Muscle of leg (tissue), 11 donors: ENCODE results near the gene CGB1. TPM values are rescaled to one million over a fixed set of nuclear protein-coding genes. Genes with fewer than 3 reads are reported as not detected.
"Not testable (repeated sequence)": the region's sequence is repeated elsewhere in the genome, so short reads cannot be mapped to it uniquely, and the experiment has no call there.

ENCODE experiments used
- DNase-seq: peaks from one replicate; pipeline ENCODE4 v3.0.0; 2013
- H3K27ac ChIP-seq: one replicate; pipeline ENCODE4 v1.5.1; 2013; ENCODE audit warnings: mild to moderate bottlenecking, low read length, control low read depth
- H3K27me3 ChIP-seq: one replicate; pipeline ENCODE4 v1.6.1; 2013; ENCODE audit warnings: low read length; ENCODE audit not compliant: control insufficient read depth, insufficient read depth
- H3K36me3 ChIP-seq: one replicate; pipeline ENCODE4 v1.6.1; 2013; ENCODE audit warnings: low read length; ENCODE audit not compliant: control insufficient read depth, insufficient read depth
- H3K4me1 ChIP-seq: one replicate; pipeline ENCODE4 v1.6.1; 2013; ENCODE audit warnings: low read length; ENCODE audit not compliant: control insufficient read depth, insufficient read depth
- H3K4me3 ChIP-seq: one replicate; pipeline ENCODE4 v1.5.1; 2013; ENCODE audit warnings: low read length, control low read depth
- H3K9me3 ChIP-seq: replicated peaks from 2 replicates; pipeline ENCODE4 v1.6.1; 2013; ENCODE audit warnings: low read depth, low read length; ENCODE audit not compliant: control insufficient read depth
- WGBS: methylation state at CpG from one replicate; pipeline ENCODE4 v1.1.5; 2013; ENCODE audit warnings: missing lambda C conversion rate; ENCODE audit not compliant: insufficient coverage; 5-methylcytosine and 5-hydroxymethylcytosine counted together
- polyA plus RNA-seq, 8 donors: library from polyadenylated mRNA; unstranded; fragments of 120-200 nt; gene quantifications; one replicate each; pipeline versions ENCODE4 v1.2.1 to v1.2.3, GENCODE V29; 2013; ENCODE audit warnings: inconsistent platforms in 1 of 8, low replicate concordance in 1 of 8; ENCODE audit not compliant: insufficient read length in 8 of 8, insufficient read depth in 1 of 8
- total RNA-seq: library from RNA; stranded (reverse); fragments of 120-200 nt; gene quantifications from one replicate; pipeline ENCODE4 v1.2.4, GENCODE V29; 2013

Gene CGB1
- total and polyA plus RNA-seq, 9 donors, result not detected

GRCh38 chr19:49024233-49024632 lies 12.5 kb downstream of the CGB1 start, which contains the start of gene CGB3:
Gene CGB3 (minus strand): TSS chr19:49024333. CDS start chr19:49023971, 362 bp downstream.
- WGBS, result no CpG with 5 or more reads among the region's 15 CpGs

GRCh38 chr19:49022116-49022515 lies 14.6 kb downstream of the CGB1 start:
- no peak overlapping the region for H3K4me3 ChIP-seq
- no peak for DNase-seq

More at GRCh38 chr19:49024233-49024632, 12.5 kb downstream of the CGB1 start, which contains the start of gene CGB3:
- not testable (repeated sequence) for H3K9me3 ChIP-seq, H3K4me1 ChIP-seq, H3K36me3 ChIP-seq, H3K4me3 ChIP-seq, DNase-seq, H3K27ac ChIP-seq
- peaks cover 25% of the 10 kb centered on the region for H3K27me3 ChIP-seq

GRCh38 chr19:49020931-49021895 lies 15.5 kb downstream of the CGB1 start:
- Histone ChIP-seq H3K4me1 (peaks cover 21% of the 10 kb centered on the region), H3K4me3 (no peak overlapping the region), H3K27me3 (peaks cover 47% of the 10 kb centered on the region), H3K27ac (no peak overlapping the region), H3K36me3 (peaks cover under 1% of the 10 kb centered on the region), H3K9me3 (no peaks in the 10 kb centered on the region)
- WGBS, result 28% methylated on average over 15 of the region's 16 CpGs
- DNase-seq, result no peak

More at GRCh38 chr19:49022116-49022515, 14.6 kb downstream of the CGB1 start:
- H3K9me3 ChIP-seq, result no peaks in the 10 kb centered on the region
- H3K36me3 ChIP-seq, result no peaks in the 10 kb centered on the region
- WGBS, result 88% methylated on average over 4 of the region's 9 CpGs
- no peak overlapping the region for H3K27ac ChIP-seq
- peaks cover 45% of the 10 kb centered on the region for H3K27me3 ChIP-seq
- peaks cover 21% of the 10 kb centered on the region for H3K4me1 ChIP-seq

GRCh38 chr19:49020342-49020741 lies 16.4 kb downstream of the CGB1 start:
- 69% methylated on average over 5 of the region's 11 CpGs for WGBS

GRCh38 chr19:49019242-49019932 lies 17.3 kb downstream of the CGB1 start:
- DNase-seq, result peak; percentile 32
- WGBS, result 10% methylated on average over 36 of the region's 41 CpGs
- no peak overlapping the region for H3K4me3 ChIP-seq
- H3K27me3 ChIP-seq, result peaks cover 47% of the 10 kb centered on the region
- no peak overlapping the region for H3K27ac ChIP-seq
- peaks cover 21% of the 10 kb centered on the region for H3K4me1 ChIP-seq
- H3K9me3 ChIP-seq, result no peaks in the 10 kb centered on the region
- peaks cover 19% of the 10 kb centered on the region for H3K36me3 ChIP-seq

More at GRCh38 chr19:49020342-49020741, 16.4 kb downstream of the CGB1 start:
- Histone ChIP-seq H3K27me3 (peaks cover 47% of the 10 kb centered on the region), H3K4me3 (no peak overlapping the region), H3K27ac (no peak overlapping the region), H3K9me3 (no peaks in the 10 kb centered on the region), H3K36me3 (peaks cover 9% of the 10 kb centered on the region), H3K4me1 (peaks cover 21% of the 10 kb centered on the region)
- no peak for DNase-seq

- Histone ChIP-seq H3K4me3 (peak overlapping the region; percentile 33), H3K36me3 (peaks cover 25% of the 10 kb centered on the region), H3K27me3 (peaks cover 47% of the 10 kb centered on the region), H3K4me1 (peaks cover 21% of the 10 kb centered on the region)
- 12% methylated on average over 43 of the region's 50 CpGs for WGBS
- H3K27ac ChIP-seq, H3K9me3 ChIP-seq, DNase-seq: not testable (repeated sequence)
Measured at GRCh38 chr19:49018388-49019241, 18.1 kb downstream of the CGB1 start.

GRCh38 chr19:49017666-49018351 lies 18.9 kb downstream of the CGB1 start:
- peak; percentile 49 for DNase-seq
- Histone ChIP-seq H3K9me3 (no peaks in the 10 kb centered on the region), H3K4me3 (peak overlapping the region; percentile 40), H3K4me1 (peaks cover 21% of the 10 kb centered on the region), H3K36me3 (peaks cover 25% of the 10 kb centered on the region), H3K27me3 (peaks cover 47% of the 10 kb centered on the region), H3K27ac (no peak overlapping the region)
- 1% methylated on average over 56 of the region's 62 CpGs for WGBS

- WGBS, result 69% methylated on average over 11 of the region's 17 CpGs
- peaks cover 47% of the 10 kb centered on the region for H3K27me3 ChIP-seq
- no peak for DNase-seq
- H3K9me3 ChIP-seq, result no peaks in the 10 kb centered on the region
- no peak within 1 kb of the TSS for H3K27ac ChIP-seq
- peaks cover 21% of the 10 kb centered on the region for H3K4me1 ChIP-seq
- peak within 1 kb of the TSS; percentile 40 for H3K4me3 ChIP-seq
- peaks cover 31% of the 10 kb centered on the region for H3K36me3 ChIP-seq
Measured at GRCh38 chr19:49017041-49017665, 19.5 kb downstream of the CGB1 start, which contains the start of gene LHB. Gene LHB (minus strand): TSS chr19:49017091. CDS start chr19:49017081, 10 bp downstream.
